NB4 (cell line): ENCODE measurements around the gene HOXD4.

Experiments used
- MYC ChIP-seq: IDR thresholded peaks from 2 replicates; pipeline ENCODE4 v1.6.1; 2011; ENCODE audit warnings: low read depth, low read length
- POLR2A ChIP-seq: IDR thresholded peaks from 2 replicates; pipeline ENCODE4 v1.6.1; 2011; ENCODE audit warnings: mild to moderate bottlenecking; ENCODE audit not compliant: insufficient read length; ENCODE audit errors: extremely low read depth
- TF ChIP-seq, protein P1 (sequence below): IDR thresholded peaks from one replicate; pipeline ENCODE4 v1.5.1; 2012; ENCODE audit warnings: low read depth, low read length
- TF ChIP-seq, protein P2 (sequence below): IDR thresholded peaks from 2 replicates; pipeline ENCODE4 v1.6.1; 2011; ENCODE audit warnings: low read depth, low read length

DNA sequence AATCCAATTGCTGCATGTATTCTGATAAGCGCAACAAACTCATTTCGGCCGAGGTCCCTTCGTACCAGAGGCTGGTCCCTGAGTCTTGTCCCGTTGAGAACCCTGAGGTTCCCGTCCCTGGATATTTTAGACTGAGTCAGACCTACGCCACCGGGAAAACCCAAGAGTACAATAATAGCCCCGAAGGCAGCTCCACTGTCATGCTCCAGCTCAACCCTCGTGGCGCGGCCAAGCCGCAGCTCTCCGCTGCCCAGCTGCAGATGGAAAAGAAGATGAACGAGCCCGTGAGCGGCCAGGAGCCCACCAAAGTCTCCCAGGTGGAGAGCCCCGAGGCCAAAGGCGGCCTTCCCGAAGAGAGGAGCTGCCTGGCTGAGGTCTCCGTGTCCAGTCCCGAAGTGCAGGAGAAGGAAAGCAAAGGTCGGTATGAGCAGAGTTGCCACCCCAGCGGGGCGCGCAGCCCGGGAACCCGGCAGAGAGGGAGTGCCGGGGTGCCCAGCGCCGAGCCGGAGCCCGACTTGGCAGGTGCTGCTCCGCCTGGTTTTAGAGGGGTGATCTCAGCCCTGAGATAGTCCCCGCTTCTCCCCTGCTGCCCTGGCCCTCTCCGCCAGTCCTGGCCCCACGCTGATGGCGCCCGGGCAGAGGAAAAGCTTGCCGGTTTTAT lies 34.1 kb upstream of the HOXD4 start:
- TF ChIP-seq POLR2A (no peak), MYC (no peak)
- TF ChIP-seq, protein P1, sequence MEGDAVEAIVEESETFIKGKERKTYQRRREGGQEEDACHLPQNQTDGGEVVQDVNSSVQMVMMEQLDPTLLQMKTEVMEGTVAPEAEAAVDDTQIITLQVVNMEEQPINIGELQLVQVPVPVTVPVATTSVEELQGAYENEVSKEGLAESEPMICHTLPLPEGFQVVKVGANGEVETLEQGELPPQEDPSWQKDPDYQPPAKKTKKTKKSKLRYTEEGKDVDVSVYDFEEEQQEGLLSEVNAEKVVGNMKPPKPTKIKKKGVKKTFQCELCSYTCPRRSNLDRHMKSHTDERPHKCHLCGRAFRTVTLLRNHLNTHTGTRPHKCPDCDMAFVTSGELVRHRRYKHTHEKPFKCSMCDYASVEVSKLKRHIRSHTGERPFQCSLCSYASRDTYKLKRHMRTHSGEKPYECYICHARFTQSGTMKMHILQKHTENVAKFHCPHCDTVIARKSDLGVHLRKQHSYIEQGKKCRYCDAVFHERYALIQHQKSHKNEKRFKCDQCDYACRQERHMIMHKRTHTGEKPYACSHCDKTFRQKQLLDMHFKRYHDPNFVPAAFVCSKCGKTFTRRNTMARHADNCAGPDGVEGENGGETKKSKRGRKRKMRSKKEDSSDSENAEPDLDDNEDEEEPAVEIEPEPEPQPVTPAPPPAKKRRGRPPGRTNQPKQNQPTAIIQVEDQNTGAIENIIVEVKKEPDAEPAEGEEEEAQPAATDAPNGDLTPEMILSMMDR, result no peak
- TF ChIP-seq, protein P2, sequence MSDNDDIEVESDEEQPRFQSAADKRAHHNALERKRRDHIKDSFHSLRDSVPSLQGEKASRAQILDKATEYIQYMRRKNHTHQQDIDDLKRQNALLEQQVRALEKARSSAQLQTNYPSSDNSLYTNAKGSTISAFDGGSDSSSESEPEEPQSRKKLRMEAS, result no peak
